Activated T-cell treated with anti-CD3 and anti-CD28 coated beads for 24 hours (primary cell): ENCODE results near the gene DIRAS1.
"Not testable (repeated sequence)": the region's sequence is repeated elsewhere in the genome, so short reads cannot be mapped to it uniquely, and the experiment has no call there.

Source experiments
- DNase-seq: peaks from one replicate; pipeline ENCODE4 v3.0.0-alpha.2; 2020; ENCODE audit warnings: low read depth

The DIRAS1 gene

GRCh38 chr19:2726904-2727639, 5.9 kb upstream of the DIRAS1 start:
- DNase-seq: no peak

- DNase-seq: no peak
These were observed 5.1 kb upstream of the DIRAS1 start for GRCh38 chr19:2726160-2726855.

GRCh38 chr19:2724148-2724557, 3.0 kb upstream of the DIRAS1 start:
- no peak for DNase-seq

DNA sequence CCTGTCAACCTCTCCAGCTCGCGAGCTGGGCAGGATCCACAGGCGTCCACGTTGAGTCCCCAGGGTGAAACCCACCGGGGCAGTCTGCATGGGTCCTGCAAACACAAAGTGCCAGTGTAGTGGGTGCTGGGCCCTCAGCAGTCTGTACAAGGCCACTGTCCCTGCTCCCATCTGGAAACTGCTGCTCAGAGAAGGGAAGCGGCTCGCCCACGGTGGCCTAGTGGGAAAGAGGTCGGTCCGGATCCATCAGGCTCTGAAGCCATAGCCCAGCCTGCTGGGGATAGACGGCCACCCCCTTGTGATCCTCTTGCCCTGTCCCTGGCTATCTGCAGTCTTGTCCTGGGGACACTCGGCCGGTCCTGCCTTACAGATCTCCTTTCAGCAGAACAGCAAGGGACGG, 2.6 kb upstream of the DIRAS1 start:
- DNase-seq: no peak

- DNase-seq: no peak
These were observed 2.2 kb upstream of the DIRAS1 start for GRCh38 chr19:2723345-2723715.

DNA sequence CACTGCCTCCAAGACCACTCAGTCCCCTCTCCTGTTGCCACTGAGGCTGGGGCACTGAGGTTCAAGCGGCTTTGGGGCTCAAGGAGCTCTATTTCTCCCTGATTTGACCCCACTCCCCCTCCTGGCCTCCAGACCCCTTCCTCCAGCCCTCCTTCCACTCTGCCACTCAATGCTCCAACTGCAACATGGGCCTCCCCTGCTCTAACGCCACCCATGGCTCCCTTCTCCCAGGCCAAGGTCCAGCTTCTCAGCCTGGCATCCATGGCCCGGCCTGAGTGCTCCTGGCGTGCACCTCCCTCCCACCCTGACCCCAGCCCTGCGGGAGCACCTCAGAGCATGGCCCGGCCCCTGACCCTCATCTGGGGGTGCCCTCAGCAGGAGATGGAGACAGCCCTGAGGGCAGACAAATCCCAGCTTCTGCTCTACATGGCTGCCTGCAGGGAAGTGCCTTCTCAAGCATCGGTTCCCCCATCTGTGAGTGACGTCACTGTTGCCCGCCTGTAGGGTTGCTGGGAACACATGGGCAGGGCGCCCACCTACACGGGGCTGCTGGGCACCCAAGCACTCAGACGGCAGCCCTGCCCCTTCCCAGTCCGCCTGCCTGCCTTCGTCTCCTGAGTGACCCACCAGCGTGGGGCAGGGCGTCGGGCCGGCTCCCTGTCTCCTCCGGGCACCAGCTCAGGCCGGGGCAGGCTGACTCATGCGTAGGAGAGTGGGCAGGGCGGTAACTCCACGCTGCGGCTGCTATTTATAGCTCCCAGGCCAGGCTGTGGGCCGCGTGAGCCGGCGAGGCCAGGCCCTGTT, 1.6 kb upstream of the DIRAS1 start:
- no peak for DNase-seq

DNA sequence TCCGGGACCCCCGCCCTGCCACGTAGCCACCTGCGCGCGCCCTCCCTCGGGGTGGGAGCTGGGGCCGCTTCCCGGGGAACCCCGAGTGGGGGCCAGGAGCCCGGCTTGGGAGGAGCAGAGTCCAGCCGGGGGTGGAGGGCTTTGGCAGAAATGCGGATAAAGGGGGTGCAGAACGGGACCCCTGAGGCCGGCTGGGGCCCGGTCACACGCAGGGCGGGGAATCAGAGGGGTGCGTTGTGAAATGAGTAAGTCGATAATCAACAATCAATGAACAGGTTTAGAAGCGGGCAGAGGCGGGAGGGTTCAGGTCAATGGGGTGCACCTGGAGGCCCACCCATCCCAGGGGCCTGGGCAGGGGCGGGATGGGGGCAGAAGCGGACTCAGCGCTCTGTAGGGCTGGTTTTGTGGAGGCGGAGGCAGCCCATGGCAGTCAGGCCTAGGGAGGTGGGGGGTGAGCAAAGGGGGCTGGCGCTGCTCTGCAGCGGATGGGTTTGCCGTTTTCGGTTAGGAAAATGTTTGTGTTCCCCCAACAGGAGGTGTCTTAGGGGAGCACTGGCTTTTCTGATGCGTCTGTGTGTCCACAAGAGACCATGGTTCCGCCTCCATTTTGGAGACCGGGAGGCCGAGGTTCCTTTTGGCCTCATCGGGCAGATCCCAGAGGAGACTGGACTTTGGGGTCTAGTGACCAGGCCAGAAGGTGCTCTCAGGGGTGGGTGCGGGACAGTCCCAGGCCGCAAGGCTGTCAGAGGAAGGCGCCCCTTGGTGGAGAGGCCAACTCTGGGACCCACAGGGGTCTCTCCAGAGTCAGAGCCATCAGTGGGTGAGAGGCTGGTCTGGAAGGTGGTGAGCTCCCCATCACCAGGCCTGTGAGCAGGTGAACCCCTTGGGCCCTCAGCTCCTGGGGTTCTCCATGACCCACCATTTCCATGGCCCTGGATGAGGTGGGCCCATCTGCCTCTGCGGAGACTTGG, 683 bp upstream of the DIRAS1 start:
- no peak for DNase-seq

DNA sequence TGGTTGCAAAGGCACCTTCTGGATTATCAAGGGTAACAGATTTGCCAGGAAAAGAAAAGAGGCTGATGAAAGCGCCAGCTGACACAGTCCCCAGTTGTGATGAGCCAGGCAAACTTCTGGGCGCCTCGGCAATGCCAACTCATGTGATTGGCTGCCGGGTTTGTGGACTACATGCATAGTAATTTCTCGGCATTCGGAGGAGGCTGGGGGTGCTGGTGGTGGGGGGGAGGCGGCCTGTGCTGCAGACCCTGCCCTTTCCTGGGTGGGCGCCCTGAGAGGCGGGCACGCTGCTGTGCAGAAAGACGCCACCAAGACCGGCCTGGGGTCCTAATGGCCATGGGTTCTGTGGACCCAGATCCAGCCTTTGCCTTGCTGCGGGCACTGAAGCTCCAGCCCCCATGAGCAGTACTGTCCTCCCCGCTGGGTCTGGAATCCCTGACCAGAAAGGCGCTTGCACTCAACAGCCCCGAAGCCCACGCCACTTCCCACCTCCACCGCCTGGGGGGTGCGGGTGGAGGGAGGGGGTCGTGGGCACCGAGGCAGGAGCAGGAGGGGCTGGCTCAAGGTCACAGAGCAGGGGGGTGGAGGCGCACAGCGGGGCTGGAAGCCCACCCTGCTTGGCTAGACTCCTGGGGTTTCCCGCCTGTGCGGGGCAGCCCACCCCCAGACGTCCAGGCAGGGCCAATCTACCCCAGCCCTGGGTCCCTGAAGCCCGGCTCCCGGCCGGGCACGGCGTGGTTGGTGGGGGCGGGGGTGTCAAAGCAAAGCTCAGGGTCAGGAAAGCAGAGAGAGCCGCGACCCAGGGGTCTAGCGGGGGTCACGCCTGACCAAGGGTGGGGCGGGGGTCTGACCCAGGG, 1.0 kb downstream of the DIRAS1 start:
- DNase-seq: no peak

DNA sequence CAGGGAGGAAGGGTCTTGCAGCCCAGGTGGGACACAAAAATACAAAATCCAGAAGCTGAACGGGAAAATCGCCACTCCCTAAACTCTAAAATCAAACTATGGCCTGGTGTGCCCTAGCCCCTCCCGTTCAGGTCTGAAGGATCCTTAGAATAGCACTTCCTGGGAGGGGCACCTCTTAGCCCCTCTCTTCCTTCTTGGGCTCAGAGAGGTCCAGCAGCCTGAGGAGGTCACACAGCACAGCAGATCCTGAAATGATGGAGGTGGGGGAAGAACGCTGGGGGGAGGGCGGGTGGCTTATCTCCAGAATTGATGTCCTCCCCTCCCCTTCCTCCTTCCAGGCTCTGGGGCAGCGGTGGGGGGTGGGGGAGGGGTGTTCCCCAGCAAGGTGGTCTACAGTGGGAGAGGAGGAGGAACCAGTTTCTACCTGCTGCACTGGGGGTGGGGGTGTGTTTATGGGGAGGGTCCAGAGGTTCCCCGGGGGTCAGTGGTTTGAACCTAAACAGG, 1.9 kb downstream of the DIRAS1 start:
- DNase-seq: no peak

DNA sequence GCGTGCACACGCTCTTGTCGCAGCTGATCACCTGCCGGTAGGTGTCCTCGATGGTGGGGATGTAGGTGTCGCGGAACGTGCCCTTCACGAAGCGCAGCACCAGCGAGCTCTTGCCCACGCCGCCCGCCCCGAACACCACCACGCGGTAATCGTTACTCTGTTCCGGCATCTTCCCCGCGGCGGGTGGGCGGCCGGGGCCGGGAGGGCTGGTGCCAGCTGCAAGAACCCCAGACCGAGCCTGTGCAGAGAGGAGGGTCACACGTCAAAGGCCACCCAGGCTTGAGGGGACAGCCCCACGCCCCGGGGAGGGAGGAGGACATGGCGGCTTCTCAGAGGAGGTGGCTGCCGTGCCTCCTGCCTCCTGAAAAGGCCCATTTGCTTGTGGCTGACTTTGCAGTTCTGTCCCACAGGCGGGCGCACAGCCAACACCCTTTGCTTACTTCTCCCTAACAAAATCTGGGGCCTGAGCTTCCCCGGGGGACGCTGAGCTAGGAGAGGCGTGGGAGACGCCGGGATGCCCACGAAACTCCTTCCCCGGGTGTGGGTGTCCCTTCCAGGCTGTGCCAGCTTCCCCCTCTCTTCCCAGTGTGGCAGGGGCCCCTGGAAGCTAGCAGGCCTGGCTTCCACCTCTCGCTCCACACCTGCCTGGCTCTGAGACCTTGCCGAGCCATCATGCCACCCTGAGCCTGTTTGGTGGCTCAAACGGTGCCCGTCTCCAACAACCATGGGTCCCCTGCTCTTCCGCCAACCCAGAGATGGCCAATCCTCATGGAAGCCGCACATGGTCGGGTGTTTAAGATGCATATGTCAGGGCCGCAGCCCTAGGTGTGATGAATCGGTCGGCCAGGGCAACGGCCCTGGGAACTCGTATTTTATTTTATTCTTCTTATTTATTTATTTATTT, 3.3 kb downstream of the DIRAS1 start:
- no peak for DNase-seq

DNA sequence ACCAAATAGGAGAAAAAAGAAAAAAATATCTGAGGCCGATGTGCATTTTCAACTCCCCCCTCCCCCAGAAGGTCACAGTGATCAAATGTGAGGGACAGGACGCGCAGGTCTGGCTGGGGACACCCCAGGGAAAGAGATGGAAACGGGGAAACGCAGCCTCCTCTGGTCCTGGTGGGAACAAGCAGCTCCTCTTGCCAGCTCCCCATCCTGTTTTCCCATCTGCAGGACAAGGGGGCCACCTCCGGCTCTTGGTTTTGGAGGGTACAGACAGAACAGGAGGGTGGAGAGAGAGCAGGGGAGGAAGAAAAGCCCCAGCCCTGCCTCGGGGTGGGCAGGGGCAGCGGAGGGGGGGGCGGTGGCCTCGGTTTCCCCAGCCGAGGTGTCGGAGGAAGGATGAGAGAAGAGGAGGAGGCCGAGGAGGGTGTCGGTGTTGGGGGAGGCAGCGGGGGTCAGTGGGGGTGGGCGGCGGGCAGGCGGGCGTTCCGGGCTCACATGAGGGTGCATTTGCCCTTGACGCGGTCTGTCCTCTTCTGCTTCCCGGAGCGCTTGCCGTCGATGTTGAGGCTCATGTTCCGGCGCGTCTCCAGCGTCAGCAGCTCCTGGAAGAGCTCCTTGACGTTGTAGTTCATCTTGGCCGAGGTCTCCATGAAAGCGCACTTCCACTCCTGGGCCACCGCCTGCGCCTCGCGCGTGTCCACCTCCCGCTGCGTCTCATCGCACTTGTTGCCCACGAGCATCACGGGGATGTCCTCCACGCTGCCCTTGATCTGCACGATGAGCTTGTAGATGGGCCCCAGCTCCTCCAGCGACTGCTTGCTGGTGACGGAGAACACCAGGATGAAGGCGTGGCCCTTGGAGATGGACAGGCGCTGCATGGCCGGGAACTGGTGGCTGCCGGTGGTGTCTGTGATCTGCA, 4.2 kb downstream of the DIRAS1 start:
- DNase-seq: no peak

DNA sequence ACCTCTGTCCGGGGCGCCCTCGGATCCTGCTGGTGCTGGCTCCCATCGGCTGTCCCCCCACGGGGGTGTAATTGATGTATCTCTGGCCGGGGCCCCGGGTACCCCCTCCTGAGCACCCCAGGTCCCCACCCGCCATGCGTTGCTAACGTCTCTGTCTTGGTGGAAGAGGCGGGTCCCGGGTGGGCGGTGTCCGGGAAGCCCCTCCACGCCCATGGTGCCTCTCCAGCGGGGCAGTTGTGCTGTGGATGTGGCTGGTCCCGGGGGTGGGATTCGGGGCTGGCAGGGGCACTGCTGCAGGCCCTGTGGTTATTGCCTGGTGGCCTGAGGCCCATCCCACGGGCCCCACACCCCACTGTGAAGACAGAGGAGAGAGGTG, 4.9 kb downstream of the DIRAS1 start:
- no peak for DNase-seq

DNA sequence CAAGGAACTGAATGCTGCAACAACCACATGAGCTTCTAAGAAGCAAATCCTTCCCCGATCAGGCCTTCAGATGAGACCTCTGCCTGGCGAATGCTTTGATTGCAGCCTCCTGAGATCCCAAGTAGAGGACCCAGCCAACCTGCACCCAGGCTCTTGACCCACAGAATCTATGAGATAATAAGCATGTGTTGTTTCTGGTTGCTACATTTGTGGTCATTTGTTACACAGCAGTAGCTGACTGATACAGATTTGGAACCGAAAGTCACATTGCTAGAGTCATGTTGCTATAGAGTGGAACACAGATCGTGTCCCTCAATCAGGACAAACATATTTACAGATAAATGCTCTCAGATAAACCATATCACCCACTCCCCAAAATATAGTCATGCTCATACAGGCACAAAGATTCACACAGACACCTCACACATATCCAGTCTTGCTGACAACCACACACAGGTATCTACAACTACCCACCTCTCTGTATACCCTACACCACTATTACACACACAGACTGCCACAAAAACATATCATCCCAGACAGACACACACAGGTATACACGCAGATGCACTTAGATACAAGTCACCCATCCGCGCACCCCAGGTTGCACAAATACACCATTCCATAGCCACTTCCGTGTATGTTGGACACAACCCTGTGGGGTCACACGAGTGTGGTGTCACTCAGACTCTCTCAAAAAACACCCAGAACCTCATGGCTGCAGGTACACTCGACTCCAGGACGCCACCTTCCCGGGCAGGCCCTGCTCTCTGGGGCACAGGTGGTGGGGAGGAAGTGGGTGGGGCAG, 5.5 kb downstream of the DIRAS1 start:
- no peak for DNase-seq

DNA sequence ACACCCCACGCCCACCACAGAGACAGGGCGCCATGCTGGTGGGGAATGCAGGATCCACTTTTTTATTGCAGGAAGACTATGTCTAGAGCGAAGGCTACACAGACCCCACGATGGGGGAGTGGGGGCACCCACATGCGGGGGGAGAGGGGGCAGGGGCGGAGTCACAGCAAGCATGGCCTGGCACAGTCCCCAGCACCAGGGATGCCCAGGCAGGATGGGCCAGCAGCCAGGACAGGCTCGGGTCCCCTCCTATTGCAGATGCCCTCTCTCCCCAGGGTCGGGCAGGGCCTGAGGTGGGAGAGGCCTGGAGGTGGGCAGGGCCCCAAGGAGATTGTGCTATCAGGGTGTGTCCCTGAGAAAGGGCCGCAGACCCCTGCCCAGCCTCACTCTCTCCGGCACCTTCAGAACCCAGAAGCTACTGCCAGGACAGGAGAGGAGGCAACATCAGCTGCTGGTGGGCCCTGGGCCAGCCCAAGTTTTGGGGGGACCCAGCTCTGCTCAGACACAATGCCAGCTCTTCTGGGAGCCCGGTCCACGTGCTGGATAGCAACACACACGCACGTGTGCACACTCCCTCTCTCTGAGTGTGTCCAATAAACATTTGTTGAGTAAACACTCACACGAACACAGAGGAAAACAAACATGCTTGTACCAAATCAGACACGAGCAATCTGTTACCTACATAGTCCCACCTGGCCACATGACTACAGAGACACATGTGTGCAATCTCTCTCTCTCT, 6.5 kb downstream of the DIRAS1 start:
- no peak for DNase-seq

DNA sequence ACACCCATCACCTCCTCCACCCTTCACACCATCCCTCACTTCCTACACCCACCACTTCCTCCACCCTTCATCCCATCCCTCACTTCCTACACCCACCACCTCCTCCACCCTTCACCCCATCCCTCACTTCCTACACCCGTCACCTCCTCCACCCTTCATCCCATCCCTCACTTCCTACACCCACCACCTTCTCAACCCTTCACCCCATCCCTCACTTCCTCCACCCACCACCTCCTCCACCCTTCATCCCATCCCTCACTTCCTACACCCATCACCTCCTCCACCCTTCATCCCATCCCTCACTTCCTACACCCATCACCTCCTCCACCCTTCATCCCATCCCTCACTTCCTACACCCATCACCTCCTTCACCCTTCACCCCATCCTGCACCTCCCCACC, 7.1 kb downstream of the DIRAS1 start:
- DNase-seq: not testable (repeated sequence)

DNA sequence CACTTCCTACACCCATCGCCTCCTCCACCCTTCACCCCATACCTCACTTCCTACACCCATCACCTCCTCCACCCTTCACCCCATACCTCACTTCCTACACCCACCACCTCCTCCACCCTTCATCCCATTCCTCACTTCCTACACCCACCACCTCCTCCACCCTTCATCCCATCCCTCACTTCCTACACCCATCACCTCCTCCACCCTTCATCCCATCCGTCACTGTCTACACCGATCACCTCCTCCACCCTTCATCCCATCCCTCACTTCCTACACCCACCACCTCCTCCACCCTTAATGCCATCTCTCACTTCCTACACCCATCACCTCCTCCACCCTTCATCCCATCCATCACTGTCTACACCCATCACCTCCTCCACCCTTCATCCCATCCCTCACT, 8.0 kb downstream of the DIRAS1 start:
- not testable (repeated sequence) for DNase-seq

DNA sequence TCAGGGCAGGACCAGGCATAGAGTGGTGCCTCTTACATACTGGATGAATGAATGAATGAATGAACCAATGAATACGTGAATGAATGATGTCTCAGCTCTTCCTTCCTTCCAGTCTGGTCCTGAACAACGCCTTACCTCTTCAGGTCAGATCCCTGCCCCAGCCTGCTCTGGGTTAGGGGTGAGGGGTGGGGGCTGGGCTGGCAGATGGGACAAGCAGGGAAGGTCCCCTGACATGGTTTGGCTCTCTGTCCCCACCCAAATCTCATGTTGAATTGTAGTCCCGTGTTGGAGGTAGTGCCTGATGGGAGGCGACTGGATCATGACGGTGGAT, 9.3 kb downstream of the DIRAS1 start:
- DNase-seq: no peak
